ENCODE results near the gene TTC13. TPM values are rescaled to one million over a fixed set of nuclear protein-coding genes. Genes with fewer than 3 reads are reported as not detected.

TTC13 gene
- total RNA-seq, 1 experiment from 2014 or later, result 20.2 TPM

DNA sequence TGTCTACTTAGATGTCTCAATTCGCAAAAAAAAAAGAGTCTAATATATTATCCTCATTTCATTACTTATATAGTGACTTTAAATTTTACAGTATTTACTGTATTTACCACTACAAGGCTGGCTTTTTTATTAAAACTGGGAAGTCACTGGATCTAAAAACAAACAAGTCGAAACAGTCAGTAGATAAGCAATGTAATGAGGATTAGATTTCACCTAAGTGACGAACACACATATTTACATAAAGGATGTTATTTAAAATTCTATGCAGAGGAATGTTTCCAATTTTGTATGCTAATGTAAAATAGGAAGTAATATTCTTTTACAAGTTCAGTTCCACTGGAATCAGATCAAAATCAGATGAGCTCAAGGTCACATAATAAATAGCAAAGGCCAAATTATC lies 28.3 kb downstream of the TTC13 start:
- ATAC-seq, result no peak
- Histone ChIP-seq H3K4me1 (ENCODE audit: insufficient read depth, low read length) (no peaks in the 10 kb centered on the region), H3K79me2 (ENCODE audit: low read length) (no peaks in the 10 kb centered on the region), H3K9me2 (replicated peaks; ENCODE audit: low read length) (no peaks in the 10 kb centered on the region), H3K4me3 (ENCODE audit: low read length) (no peak overlapping the region), H3K27me3 (ENCODE audit: low read length) (no peaks in the 10 kb centered on the region), H3K9ac (ENCODE audit: low read length) (no peak overlapping the region), H3F3A (ENCODE audit: low read length, unreplicated experiment) (no peaks in the 10 kb centered on the region), H3K4me2 (ENCODE audit: low read length) (no peak overlapping the region), H4K20me1 (ENCODE audit: low read length) (no peaks in the 10 kb centered on the region), H3K9me3 (ENCODE audit: low read length) (no peaks in the 10 kb centered on the region), H3K36me3 (ENCODE audit: low read depth, low read length) (peaks cover 13% of the 10 kb centered on the region; the same call in 1 of the 2 replicates), H2AFZ (ENCODE audit: low read length) (no peak overlapping the region), H3K27ac (ENCODE audit: low read length) (no peak overlapping the region)
- ChIA-PET CTCF (no interaction called here), POLR2A (ENCODE audit: unreplicated experiment) (no interaction called here)
- TF ChIP-seq EZH2 (IDR thresholded peaks at IDR 0.05; ENCODE audit: low read length, unreplicated experiment), result no peak
- TF ChIP-seq, protein P1, sequence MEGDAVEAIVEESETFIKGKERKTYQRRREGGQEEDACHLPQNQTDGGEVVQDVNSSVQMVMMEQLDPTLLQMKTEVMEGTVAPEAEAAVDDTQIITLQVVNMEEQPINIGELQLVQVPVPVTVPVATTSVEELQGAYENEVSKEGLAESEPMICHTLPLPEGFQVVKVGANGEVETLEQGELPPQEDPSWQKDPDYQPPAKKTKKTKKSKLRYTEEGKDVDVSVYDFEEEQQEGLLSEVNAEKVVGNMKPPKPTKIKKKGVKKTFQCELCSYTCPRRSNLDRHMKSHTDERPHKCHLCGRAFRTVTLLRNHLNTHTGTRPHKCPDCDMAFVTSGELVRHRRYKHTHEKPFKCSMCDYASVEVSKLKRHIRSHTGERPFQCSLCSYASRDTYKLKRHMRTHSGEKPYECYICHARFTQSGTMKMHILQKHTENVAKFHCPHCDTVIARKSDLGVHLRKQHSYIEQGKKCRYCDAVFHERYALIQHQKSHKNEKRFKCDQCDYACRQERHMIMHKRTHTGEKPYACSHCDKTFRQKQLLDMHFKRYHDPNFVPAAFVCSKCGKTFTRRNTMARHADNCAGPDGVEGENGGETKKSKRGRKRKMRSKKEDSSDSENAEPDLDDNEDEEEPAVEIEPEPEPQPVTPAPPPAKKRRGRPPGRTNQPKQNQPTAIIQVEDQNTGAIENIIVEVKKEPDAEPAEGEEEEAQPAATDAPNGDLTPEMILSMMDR (conservative IDR thresholded peaks at IDR 0.05; ENCODE audit: low read depth, low read length), result no peak
- TF ChIP-seq EZH2phosphoT487 (IDR thresholded peaks at IDR 0.05; ENCODE audit: borderline replicate concordance, low read length), result no peak
- BruUV-seq (replicated peaks), result no TSS peak
- no peak for DNase-seq
- intact Hi-C loops (cut with micrococcal nuclease), result no loop called here

DNA sequence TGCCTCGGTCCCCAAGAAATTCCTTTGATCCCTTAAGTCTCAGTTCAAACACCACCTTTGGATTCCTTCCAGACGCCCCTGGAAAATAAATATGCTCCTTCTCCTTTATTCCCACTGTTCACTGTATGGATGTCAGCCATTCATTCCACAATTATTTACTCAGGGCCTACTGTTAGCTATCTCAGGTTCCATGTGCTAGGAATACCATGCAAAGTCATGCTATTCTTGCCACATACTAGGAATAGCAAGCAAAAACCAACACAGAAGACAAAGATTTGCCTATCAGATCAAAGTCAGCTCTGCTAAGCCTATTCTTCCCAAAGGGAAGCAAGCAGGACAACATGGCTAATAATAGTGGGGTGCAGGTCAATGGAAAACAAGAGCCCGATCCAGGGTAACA lies 29.8 kb downstream of the TTC13 start:
- BruUV-seq (replicated peaks), result no TSS peak
- CTCF ChIA-PET, result no interaction called here
- ATAC-seq (no peak), DNase-seq (no peak)
- Histone ChIP-seq H3K9ac (ENCODE audit: low read length) (no peak overlapping the region), H3K9me3 (ENCODE audit: low read length) (no peaks in the 10 kb centered on the region), H3K4me2 (ENCODE audit: low read length) (no peak overlapping the region), H4K20me1 (ENCODE audit: low read length) (no peaks in the 10 kb centered on the region), H3K9me2 (replicated peaks; ENCODE audit: low read length) (no peaks in the 10 kb centered on the region), H3K4me1 (ENCODE audit: insufficient read depth, low read length) (no peaks in the 10 kb centered on the region), H3K36me3 (ENCODE audit: low read depth, low read length) (peaks cover 17% of the 10 kb centered on the region; the same call in 1 of the 2 replicates), H3K79me2 (ENCODE audit: low read length) (no peaks in the 10 kb centered on the region), H2AFZ (ENCODE audit: low read length) (no peak overlapping the region), H3K27ac (ENCODE audit: low read length) (no peak overlapping the region), H3K27me3 (ENCODE audit: low read length) (no peaks in the 10 kb centered on the region), H3F3A (ENCODE audit: low read length, unreplicated experiment) (no peaks in the 10 kb centered on the region), H3K4me3 (ENCODE audit: low read length) (no peak overlapping the region)
- POLR2A ChIA-PET (ENCODE audit: unreplicated experiment), result no interaction called here
- intact Hi-C loops (cut with micrococcal nuclease), result no loop called here
- TF ChIP-seq EZH2phosphoT487 (IDR thresholded peaks at IDR 0.05; ENCODE audit: borderline replicate concordance, low read length) (no peak), EZH2 (IDR thresholded peaks at IDR 0.05; ENCODE audit: low read length, unreplicated experiment) (no peak)
- TF ChIP-seq, protein P1 (conservative IDR thresholded peaks at IDR 0.05; ENCODE audit: low read depth, low read length), result no peak

DNA sequence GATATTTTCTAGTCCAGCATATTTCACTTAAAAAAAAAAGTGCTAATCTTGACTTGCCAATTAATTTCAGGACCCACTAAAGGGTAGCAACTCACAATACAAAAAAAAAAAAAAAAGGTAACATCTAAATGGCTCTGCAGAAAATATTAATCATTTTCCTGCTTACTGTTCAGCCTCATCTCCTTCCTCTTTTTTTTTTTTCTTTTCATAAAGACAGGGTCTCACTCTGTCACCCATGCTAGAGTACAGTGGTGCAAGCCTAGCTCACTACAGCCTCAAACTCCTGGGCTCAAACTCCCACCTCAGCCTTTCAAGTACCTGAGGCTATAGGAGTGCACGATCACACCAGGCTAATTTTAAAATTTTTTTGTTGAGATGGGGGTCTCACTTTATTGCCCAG lies 30.4 kb downstream of the TTC13 start:
- H3K79me2 ChIP-seq (ENCODE audit: low read length), result no peaks in the 10 kb centered on the region
- H3K27me3 ChIP-seq (ENCODE audit: low read length), result no peaks in the 10 kb centered on the region
- no peak overlapping the region for H3K27ac ChIP-seq (ENCODE audit: low read length)
- H2AFZ ChIP-seq (ENCODE audit: low read length), result no peak overlapping the region
- no TSS peak for BruUV-seq (replicated peaks)
- peaks cover 18% of the 10 kb centered on the region for H3K36me3 ChIP-seq (ENCODE audit: low read depth, low read length)
- no peaks in the 10 kb centered on the region for H3K9me2 ChIP-seq (replicated peaks; ENCODE audit: low read length)
- H3F3A ChIP-seq (ENCODE audit: low read length, unreplicated experiment), result no peaks in the 10 kb centered on the region
- H3K9ac ChIP-seq (ENCODE audit: low read length), result no peak overlapping the region
- no peak overlapping the region for H3K4me2 ChIP-seq (ENCODE audit: low read length)
- TF ChIP-seq, protein P1 (conservative IDR thresholded peaks at IDR 0.05; ENCODE audit: low read depth, low read length), result no peak
- no peaks in the 10 kb centered on the region for H3K4me1 ChIP-seq (ENCODE audit: insufficient read depth, low read length)
- no peaks in the 10 kb centered on the region for H4K20me1 ChIP-seq (ENCODE audit: low read length)
- CTCF ChIA-PET, result no interaction called here
- DNase-seq (no peak), ATAC-seq (no peak)
- intact Hi-C loops (cut with micrococcal nuclease), result no loop called here
- POLR2A ChIA-PET (ENCODE audit: unreplicated experiment), result no interaction called here
- H3K9me3 ChIP-seq (ENCODE audit: low read length), result no peaks in the 10 kb centered on the region
- H3K4me3 ChIP-seq (ENCODE audit: low read length), result no peak overlapping the region
